Brain microvascular endothelial cell (primary cell): ENCODE results near the gene PACS1.
"Not testable (repeated sequence)": the region's sequence is repeated elsewhere in the genome, so short reads cannot be mapped to it uniquely, and the experiment has no call there.

Experiments used
- DNase-seq: peaks from one replicate; pipeline ENCODE4 v3.0.0-alpha.2; 2020
- H3K27ac ChIP-seq: fragments of 250-450 bp; sonication (Bioruptor Pico); 2 replicates; pipeline ENCODE4 v1.5.1; 2020; ENCODE audit warnings: mild to moderate bottlenecking, moderate library complexity
- H3K27me3 ChIP-seq: fragments of 250-450 bp; sonication (Bioruptor Pico); replicated peaks from 2 replicates; pipeline ENCODE4 v1.5.1; 2020; ENCODE audit warnings: mild to moderate bottlenecking
- H3K36me3 ChIP-seq: fragments of 250-450 bp; sonication (Bioruptor Pico); replicated peaks from 2 replicates; pipeline ENCODE4 v1.5.1; 2020; ENCODE audit warnings: mild to moderate bottlenecking
- H3K4me3 ChIP-seq: 2 replicates; pipeline ENCODE4 v1.5.1; 2011; ENCODE audit warnings: low read depth, mild to moderate bottlenecking, control low read depth, low read length, moderate library complexity
- CTCF ChIP-seq: IDR thresholded peaks from 2 replicates; pipeline ENCODE4 v1.5.1; 2011; ENCODE audit warnings: low read depth, mild to moderate bottlenecking, moderate library complexity, low read length, control low read depth, inconsistent platforms; ENCODE audit errors: missing control alignments
- in situ Hi-C: cut with HindIII; loops from 2 replicates; pipeline ENCODE4 v1.10.0; 2017; ENCODE audit warnings: low sequenced_read_pairs, low pct_ligation_motif_present

PACS1 gene

GRCh38 chr11:66073669-66074068, 3.6 kb downstream of the PACS1 start:
- in situ Hi-C loops = no loop called here

GRCh38 chr11:66075273-66075672, 5.2 kb downstream of the PACS1 start:
- Histone ChIP-seq H3K27ac (no peak overlapping the region), H3K27me3 (no peaks in the 10 kb centered on the region), H3K4me3 (no peak overlapping the region), H3K36me3 (peaks cover 23% of the 10 kb centered on the region)
- no peak for TF ChIP-seq CTCF
- in situ Hi-C loops = no loop called here
- DNase-seq = no peak

More at GRCh38 chr11:66073669-66074068, 3.6 kb downstream of the PACS1 start:
- Histone ChIP-seq H3K27ac (no peak overlapping the region), H3K4me3 (no peak overlapping the region), H3K36me3 (peaks cover 27% of the 10 kb centered on the region), H3K27me3 (no peaks in the 10 kb centered on the region)
- TF ChIP-seq CTCF = no peak
- no peak for DNase-seq

DNA sequence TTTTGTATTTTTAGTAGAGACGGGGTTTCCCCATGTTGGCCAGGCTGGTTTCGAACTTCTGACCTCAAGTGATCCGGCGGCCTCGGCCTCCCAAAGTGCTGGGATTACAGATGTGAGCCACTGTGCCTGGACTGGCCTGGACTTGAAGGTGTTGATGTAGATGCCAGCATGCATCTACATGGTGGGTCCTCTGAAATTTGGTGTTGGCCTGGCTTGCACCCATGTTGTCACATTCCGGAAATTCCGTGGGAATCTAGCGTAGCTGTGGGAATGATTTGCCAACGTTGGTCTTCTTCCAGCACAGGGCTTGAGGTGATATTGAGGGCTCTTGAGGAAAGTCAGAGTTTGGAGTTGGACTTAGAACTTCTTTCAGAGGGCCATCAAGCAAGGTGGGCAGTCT, 6.5 kb downstream of the PACS1 start:
- no peak overlapping the region for H3K4me3 ChIP-seq
- H3K36me3 ChIP-seq = peaks cover 23% of the 10 kb centered on the region
- no peak for TF ChIP-seq CTCF
- no peak overlapping the region for H3K27ac ChIP-seq
- DNase-seq = no peak
- no peaks in the 10 kb centered on the region for H3K27me3 ChIP-seq
- in situ Hi-C loops = no loop called here

DNA sequence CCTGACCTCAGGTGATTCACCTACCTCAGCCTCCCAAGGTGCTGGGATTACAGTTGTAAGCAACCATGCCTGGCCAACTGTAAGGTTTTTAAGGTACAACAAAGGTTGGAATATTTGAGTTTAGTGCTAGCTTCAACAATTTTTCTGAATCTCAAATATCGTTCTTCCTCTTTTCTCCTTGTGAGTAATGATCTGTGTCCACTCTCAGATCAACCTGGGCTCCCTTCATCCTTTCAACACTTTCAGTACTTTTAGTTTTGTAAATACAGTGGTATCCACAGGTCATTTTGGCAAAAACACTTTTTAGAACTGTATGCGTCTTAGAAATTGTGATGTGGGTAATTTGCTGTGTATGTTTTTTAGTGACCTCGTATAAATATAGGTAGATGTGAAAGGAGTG, 7.9 kb downstream of the PACS1 start:
- Histone ChIP-seq H3K4me3 (no peak overlapping the region), H3K27ac (no peak overlapping the region), H3K27me3 (no peaks in the 10 kb centered on the region), H3K36me3 (peaks cover 18% of the 10 kb centered on the region)
- in situ Hi-C loops = no loop called here
- no peak for DNase-seq
- TF ChIP-seq CTCF = no peak

DNA sequence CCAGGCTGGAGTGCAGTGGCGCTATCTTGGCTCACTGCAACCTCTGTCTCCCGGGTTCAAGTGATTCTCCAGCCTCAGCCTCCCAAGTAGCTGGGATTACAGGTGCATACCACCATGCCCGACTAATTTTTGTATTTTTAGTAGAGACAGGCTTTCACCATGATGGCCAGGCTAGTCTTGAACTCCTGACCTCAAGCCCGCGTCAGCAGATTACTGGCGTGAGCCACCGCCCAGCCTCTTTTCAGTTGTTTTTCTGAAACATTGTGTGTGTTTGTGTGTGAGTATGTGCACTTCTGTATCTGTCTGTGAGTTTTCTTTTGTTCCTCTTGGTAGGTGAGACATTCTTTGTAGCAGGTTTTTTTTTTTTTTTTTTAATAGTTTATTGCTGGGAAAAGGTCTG, 8.9 kb downstream of the PACS1 start:
- peaks cover 14% of the 10 kb centered on the region for H3K36me3 ChIP-seq
- H3K4me3 ChIP-seq, DNase-seq, in situ Hi-C loops, H3K27ac ChIP-seq, H3K27me3 ChIP-seq: not testable (repeated sequence)

DNA sequence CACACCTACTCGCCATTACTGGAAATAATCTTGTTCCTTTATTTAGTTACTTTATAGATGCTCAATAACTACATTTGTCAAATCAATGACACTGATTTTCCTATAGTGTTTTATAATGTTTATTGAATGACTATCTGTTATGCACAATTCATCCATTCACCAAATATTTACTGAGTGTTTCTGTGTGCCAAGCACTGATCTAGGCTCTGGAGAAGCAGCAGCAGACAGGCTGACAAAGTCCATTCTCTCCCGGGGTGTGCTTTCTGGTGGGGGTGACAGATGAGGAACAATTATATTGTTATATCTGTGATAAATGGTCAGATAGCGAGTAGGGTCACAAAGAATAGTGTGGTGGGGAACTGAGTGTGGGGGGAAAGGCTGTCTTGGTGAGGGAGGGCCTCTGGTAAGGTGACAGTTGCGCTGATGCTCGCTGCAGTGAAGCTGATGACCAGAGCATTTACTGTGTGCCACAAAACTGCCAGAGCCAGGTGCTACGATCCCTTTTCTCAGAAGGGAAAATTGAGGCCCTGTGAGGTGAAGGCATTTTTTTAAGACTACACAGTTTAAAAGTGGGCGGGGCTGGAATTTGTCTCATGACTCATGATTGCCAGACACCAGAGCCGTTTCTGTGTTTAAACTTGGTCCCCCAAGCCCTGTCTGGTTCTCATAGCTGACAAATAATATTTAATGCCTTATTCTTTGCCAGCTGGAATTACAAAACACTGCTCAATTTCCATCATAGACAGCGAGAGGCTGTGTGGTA, 10.2 kb downstream of the PACS1 start:
- TF ChIP-seq CTCF = no peak
- H3K27ac ChIP-seq = peak overlapping the region; percentile 73
- H3K36me3 ChIP-seq = peaks cover 7% of the 10 kb centered on the region
- DNase-seq = peak; percentile 78
- no peak overlapping the region for H3K4me3 ChIP-seq
- no peaks in the 10 kb centered on the region for H3K27me3 ChIP-seq
- in situ Hi-C loops = no loop called here
